ENCODE results near the gene TRIM69.
"Not testable (repeated sequence)": the region's sequence is repeated elsewhere in the genome, so short reads cannot be mapped to it uniquely, and the experiment has no call there.

TRIM69 gene

GRCh38 chr15:44736181-44736765 is at the start of gene TRIM69:
TSS of gene TRIM69 (plus strand) at chr15:44736528. CDS start at chr15:44736705, 177 bp downstream.
- DNase-seq, result peak; percentile 64

- DNase-seq, result not testable (repeated sequence)
Measured at GRCh38 chr15:44689318-44689717, 47.0 kb upstream of the TRIM69 start.

- not testable (repeated sequence) for DNase-seq
Measured at GRCh38 chr15:44690245-44690644, 46.1 kb upstream of the TRIM69 start.

DNA sequence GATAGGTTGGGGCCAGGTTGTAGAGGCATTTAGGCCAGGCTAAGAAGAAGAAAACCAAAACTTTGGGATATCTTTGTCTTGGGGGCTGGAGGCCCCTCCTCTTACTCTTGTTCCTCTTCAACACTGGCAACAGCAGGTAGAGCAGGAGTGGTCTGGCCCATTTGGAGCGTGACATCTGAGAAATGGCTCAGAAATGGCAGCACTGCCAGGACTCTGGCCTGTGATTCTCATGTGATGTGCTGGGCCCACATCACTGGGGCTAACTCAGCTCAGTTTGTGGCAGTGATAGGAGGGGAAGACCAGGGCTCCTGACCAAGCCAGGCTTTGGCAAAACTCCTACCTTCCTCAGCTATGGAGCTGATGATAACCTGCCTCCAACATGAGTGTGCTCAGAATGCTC is 43.7 kb upstream of the TRIM69 start:
- no peak for DNase-seq

DNA sequence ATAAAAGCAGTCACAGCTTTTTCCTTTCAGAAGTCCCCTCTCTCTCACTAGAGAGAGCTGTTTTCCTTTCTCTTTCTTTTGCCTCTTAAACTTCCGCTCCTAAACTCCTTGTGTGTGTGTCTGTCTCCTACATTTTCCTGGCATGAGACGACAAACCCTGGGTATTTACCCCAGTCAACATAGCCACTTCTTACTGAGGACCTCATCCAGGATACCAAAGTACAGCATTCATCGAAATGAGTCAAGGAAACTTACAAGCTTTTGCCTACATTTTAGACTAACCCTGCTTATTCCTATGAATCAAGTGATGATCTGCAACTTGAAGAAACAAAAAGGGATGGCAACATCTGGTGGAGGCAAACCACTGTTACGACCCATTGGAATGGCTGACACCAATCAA is 41.9 kb upstream of the TRIM69 start:
- DNase-seq, result no peak

GRCh38 chr15:44695294-44695693 is 41.0 kb upstream of the TRIM69 start:
- DNase-seq, result no peak

DNA sequence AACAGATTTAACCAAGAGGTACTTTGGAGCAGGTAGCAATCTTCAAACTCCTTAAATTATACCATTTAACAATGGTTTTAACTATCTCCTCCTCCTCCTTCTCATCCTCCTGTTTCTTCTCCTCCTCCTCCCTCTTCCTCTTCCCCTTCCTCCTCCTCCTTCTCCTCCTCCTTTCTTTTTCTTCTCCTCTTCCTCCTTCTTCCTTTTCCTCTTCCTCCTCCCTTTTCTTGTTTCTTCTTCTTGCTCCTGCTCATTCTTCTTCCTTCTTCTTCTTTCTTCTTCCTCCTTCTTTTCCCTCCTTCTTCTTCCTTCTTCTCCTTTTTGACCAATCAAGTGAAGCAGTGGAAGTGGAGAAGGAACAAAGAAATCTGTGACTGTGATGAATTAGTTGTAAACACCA is 39.3 kb upstream of the TRIM69 start:
- DNase-seq, result no peak

- DNase-seq, result no peak
Measured at GRCh38 chr15:44698641-44699040, 37.7 kb upstream of the TRIM69 start.

GRCh38 chr15:44700676-44701075 is 35.7 kb upstream of the TRIM69 start:
- not testable (repeated sequence) for DNase-seq

DNA sequence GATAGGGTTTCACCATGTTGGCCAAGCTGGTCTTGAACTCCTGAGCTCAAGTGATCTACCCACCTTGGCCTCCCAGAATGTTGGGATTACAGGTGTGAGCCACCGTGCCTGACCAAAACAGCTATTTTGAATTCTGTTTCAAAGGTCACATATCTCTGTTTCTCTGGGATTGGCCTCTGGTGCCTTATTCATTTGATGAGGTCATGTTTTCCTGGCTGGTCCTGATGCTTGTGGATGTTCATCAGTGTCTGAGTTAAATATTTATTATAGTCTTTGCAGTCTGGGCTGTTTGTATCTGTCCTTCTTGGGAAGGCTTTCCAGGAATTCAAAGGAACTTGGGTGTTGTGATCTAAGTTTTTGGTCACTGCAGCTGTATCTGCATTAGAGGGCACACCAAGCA is 30.3 kb upstream of the TRIM69 start:
- peak; percentile 13 for DNase-seq

DNA sequence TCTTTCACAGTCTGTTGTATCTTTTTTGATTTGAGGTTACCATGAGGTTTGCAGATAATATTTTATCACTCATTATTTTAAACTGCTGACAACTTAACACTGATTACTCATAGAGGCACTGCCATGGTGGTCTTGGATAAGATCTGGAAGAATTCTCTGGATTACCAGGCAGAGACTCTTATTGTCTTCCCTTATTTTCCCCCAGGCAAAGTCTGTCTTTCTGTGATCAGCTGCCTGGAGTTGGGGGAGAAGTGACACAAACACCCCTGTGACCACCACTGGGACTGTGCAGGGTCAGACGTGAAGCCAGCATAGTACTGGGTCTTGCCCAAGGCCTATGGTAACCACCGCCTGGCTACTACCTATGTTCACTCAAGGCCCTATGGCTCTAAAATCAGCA is 29.9 kb upstream of the TRIM69 start:
- no peak for DNase-seq

DNA sequence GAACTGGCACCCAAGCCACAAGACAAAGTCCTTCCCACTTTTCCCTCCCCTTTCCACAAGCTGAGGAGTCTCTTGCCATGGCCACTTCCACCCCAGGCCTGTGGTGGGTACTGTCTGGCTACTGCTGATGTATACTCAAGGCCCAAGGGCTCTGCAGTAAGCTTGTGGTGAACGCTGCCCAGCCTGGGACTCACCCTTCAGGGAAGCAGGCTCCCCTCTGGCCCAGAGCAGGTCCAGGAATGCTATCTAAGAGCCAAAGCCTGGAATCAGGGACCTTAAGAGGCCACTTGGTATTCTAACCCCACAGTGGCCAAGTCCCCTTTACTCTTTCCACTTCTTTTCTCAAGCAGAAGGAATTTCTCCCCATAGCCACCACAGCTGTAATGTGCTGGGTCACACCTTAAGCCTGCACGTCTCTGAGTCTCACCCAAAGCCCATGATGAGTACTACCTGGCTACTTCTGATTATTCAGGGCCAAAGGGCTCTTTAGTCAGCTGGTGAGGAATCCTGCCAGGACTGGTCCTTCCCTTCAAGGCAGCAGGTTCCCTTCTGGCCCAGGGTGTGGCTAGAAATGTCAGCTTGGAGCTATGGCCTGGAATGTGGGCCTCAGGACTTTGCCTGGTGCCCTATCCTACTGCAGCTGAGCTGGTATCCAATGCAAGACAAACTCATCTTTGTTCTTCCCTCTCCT is 29.2 kb upstream of the TRIM69 start:
- DNase-seq, result no peak

DNA sequence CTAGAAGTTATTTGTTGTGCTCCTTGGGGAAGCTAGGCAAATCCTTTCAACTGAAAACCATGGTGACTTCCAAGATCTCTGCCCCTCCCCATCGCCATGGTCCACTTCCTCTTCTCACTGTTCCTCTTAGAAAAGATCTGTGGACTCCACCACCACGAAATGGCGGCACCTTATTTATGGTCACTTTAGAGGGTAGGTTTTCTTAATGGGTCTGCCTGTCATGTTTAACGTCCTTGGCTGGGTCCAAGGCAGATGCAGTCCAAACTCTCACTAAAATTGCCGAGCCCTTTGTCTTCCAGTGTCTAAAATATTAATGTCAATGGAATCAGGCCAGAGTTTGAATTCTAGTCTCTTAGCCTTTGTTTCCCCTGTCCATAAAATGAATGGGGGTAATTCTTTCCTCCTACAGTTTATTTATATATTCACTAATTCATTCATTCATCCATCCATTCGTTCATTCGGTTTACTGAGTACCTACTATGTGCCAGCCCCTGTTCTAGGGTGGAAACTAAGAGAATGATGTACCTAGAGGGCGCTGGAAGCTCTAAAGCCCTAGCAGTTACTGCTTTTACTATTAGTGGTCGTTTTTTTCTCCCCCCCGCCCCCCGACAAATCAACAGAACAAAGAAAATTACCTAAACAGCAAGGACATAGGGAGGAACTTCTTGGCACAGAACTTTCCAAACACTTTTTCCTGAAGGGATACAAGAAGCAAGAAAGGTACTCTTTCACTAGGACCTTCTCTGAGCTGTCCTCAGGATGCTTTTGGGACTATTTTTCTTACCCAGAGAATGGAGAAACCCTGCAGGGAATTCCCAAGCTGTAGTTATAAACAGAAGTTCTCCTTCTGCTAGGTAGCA is 25.9 kb upstream of the TRIM69 start:
- peak; percentile 92 for DNase-seq

- peak; percentile 99 for DNase-seq
Measured at GRCh38 chr15:44711096-44711742, 25.1 kb upstream of the TRIM69 start, which contains the start of the genes B2M and PATL2. TSS of gene B2M (plus strand) at chr15:44711517. CDS start at chr15:44711547, 30 bp downstream. TSS of gene PATL2 (minus strand) at chr15:44711323. CDS start at chr15:44676490, 34,833 bp downstream.

DNA sequence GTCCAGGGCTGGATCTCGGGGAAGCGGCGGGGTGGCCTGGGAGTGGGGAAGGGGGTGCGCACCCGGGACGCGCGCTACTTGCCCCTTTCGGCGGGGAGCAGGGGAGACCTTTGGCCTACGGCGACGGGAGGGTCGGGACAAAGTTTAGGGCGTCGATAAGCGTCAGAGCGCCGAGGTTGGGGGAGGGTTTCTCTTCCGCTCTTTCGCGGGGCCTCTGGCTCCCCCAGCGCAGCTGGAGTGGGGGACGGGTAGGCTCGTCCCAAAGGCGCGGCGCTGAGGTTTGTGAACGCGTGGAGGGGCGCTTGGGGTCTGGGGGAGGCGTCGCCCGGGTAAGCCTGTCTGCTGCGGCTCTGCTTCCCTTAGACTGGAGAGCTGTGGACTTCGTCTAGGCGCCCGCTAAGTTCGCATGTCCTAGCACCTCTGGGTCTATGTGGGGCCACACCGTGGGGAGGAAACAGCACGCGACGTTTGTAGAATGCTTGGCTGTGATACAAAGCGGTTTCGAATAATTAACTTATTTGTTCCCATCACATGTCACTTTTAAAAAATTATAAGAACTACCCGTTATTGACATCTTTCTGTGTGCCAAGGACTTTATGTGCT is 24.5 kb upstream of the TRIM69 start:
- DNase-seq, result peak; percentile 66

DNA sequence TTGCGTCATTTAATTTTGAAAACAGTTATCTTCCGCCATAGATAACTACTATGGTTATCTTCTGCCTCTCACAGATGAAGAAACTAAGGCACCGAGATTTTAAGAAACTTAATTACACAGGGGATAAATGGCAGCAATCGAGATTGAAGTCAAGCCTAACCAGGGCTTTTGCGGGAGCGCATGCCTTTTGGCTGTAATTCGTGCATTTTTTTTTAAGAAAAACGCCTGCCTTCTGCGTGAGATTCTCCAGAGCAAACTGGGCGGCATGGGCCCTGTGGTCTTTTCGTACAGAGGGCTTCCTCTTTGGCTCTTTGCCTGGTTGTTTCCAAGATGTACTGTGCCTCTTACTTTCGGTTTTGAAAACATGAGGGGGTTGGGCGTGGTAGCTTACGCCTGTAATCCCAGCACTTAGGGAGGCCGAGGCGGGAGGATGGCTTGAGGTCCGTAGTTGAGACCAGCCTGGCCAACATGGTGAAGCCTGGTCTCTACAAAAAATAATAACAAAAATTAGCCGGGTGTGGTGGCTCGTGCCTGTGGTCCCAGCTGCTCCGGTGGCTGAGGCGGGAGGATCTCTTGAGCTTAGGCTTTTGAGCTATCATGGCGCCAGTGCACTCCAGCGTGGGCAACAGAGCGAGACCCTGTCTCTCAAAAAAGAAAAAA is 23.9 kb upstream of the TRIM69 start:
- peak; percentile 91 for DNase-seq

DNA sequence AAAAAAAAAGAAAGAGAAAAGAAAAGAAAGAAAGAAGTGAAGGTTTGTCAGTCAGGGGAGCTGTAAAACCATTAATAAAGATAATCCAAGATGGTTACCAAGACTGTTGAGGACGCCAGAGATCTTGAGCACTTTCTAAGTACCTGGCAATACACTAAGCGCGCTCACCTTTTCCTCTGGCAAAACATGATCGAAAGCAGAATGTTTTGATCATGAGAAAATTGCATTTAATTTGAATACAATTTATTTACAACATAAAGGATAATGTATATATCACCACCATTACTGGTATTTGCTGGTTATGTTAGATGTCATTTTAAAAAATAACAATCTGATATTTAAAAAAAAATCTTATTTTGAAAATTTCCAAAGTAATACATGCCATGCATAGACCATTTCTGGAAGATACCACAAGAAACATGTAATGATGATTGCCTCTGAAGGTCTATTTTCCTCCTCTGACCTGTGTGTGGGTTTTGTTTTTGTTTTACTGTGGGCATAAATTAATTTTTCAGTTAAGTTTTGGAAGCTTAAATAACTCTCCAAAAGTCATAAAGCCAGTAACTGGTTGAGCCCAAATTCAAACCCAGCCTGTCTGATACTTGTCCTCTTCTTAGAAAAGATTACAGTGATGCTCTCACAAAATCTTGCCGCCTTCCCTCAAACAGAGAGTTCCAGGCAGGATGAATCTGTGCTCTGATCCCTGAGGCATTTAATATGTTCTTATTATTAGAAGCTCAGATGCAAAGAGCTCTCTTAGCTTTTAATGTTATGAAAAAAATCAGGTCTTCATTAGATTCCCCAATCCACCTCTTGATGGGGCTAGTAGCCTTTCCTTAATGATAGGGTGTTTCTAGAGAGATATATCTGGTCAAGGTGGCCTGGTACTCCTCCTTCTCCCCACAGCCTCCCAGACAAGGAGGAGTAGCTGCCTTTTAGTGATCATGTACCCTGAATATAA is 23.0 kb upstream of the TRIM69 start:
- peak; percentile 58 for DNase-seq

GRCh38 chr15:44715142-44715796 is 21.1 kb upstream of the TRIM69 start:
- no peak for DNase-seq

GRCh38 chr15:44715797-44716334 is 20.5 kb upstream of the TRIM69 start:
- DNase-seq, result no peak

Data from OCI-M1 (cell line).